SKM-1 treated with dmso at 0.1 percent for 144 hours (cell line): ENCODE data around the gene H6PD.

ENCODE experiments used
- DNase-seq: peaks from one replicate; lab custom pipeline; 2025; ENCODE audit not compliant: unreplicated experiment; lab: John Stamatoyannopoulos, UW

H6PD gene

DNA sequence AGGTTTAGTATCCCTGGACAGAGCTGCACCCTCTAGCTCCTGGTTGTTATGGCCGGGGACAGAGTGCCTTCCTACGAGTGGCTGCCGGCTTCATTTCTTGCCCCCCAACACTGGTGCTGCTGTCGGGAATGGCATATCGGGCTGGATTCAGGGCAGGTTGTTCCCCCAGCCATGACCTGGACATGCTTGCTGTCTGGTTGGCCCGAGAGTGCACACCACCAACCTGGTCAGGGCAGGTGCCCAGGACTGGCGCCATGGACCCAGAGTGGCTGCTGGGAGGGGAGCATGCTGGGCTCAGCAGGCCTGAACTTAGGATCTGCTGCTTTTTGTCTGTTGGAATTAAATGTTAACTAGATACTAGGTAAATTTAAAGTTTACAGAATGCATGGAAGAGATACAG, 21.8 kb downstream of the H6PD start:
- no peak for DNase-seq

DNA sequence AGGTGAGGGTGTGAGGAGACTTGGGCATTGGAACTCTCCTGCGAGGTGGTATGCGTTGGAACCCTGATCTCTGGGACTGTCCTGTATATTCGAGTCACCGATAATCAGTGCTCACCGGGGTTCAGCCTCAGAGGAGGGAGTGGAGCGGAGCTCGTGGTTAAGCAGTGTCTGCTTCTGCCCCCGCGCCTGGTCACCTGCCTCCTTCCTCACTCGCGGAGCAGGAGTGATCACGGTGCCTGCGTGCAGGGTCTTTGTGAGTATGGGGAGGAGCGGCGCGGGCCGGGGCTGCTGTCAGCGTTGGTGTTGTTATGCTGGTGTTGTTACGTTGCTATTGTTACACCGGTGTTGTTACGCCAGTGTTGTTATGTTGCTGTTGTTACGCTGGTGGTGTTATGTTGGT, 23.3 kb downstream of the H6PD start:
- no peak for DNase-seq

DNA sequence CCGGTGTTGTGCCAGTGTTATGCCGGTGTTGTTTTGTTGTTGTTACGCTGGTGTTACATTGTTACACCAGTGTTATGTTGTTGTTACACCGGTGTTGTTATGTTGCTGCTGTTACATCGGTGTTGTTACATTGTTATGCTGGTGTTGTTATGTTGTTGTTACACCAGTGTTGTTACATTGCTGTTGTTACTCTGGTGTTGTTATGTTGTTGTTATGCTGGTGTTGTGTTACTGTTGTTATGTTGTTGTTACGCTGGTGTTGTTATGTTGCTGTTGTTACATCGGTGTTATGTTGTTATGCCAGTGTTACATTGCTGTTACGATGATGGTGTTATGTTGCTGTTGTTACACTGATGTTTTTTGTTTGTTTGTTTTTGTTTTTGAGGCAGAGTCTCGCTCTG, 24.1 kb downstream of the H6PD start:
- DNase-seq: no peak

DNA sequence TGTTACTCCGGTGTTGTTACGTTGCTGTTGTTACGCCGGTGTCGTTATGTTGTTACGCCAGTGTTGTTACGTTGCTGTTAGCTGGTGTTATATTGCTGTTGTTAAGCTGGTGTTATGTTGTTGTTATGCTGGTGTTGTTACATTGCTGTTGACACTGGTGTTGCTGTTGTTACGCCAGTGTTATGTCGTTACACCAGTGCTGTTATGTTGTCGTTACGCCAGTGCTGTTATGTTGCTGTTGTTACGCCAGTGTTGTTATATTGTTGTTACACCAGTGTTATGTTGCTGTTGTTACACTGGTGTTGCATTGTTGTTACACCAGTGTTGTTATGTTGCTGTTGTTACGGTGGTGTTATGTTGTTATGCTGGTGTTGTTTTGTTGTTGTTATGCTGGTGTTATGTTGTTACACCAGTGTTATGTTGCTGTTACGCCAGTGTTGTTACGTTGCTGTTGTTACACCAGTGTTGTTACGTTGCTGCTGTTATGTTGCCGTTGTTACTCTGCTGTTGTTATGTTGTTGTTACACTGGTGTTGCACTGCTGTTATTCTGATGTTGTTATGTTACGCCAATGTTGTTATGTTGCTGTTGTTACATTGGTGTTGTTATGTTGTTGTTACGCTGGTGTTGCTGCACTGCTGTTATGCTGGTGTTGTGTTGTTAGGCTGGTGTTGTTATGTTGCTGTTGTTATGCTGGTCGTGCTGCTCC, 25.6 kb downstream of the H6PD start:
- no peak for DNase-seq

DNA sequence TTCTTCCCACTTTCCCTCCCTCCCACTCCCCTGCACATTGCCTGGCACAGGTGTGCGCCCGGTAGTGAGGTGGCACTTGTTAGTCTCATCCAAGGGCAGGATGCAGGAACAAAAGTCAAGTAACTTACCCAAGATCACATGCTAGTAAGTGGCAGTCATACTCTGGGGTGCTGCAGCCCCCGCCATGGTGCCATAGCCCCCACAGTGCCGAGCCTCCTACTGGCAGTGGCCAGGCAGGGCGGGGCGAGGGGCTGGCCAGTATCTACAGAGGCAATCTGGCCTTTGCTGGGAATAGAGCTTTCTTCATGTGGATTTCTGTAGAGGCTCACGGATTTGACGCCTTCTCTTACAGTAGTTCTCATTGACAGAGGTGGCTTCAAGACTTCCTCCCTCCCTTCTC, 26.9 kb downstream of the H6PD start:
- DNase-seq: no peak

DNA sequence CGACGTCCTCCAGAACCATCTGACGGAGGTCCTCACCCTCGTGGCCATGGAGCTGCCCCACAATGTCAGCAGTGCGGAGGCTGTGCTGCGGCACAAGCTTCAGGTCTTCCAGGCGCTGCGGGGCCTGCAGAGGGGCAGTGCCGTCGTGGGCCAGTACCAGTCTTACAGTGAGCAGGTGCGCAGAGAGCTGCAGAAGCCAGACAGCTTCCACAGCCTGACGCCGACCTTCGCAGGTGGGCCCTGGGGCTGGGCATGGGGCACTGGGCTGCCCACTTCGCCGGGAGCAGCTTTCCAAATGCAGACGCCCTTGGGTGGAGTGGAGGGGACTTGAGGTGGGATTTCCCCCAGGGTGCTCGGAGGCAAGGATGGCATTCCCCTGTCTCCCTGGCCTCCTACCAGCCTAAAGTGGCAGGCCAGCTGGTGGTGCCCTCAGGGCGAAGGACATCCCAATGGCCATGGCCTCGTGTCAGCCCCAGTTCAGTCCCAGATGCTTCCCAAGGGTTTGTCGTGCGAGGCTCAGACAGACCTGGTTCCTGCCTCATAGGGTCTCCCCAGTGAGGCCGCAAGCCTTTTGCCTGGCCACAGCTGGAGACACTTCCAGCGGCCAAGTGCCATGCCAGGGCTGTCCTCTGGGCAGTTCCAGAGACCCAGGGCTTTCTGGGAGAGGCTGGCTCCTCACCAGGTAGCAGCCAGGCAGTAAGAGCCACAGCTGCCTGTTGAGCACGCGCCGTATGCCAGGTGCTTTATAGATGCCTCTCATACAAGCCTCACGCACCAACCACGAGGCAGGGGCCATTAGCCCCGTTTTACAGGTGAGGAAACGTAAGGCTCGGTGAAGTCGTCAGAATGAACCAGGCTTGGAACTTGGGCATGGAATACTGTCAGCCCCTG, 27.8 kb downstream of the H6PD start:
- no peak for DNase-seq

DNA sequence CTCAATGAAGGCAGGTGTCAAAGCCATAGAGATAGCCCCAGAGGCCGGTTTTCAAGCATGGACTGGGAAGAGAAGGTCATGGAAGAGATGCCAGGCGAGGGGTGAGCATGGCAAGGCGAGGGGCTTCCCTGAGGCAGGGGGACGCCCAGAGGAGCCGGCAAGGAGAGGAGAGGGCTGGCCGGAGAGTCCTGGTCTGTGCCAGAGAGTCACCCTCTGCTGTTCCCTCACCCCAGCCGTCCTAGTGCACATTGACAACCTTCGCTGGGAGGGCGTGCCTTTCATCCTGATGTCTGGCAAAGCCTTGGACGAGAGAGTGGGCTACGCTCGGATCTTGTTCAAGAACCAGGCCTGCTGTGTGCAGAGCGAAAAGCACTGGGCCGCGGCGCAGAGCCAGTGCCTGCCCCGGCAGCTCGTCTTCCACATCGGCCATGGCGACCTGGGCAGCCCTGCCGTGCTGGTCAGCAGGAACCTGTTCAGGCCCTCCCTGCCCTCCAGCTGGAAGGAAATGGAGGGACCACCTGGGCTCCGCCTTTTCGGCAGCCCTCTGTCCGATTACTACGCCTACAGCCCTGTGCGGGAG, 28.8 kb downstream of the H6PD start:
- no peak for DNase-seq

DNA sequence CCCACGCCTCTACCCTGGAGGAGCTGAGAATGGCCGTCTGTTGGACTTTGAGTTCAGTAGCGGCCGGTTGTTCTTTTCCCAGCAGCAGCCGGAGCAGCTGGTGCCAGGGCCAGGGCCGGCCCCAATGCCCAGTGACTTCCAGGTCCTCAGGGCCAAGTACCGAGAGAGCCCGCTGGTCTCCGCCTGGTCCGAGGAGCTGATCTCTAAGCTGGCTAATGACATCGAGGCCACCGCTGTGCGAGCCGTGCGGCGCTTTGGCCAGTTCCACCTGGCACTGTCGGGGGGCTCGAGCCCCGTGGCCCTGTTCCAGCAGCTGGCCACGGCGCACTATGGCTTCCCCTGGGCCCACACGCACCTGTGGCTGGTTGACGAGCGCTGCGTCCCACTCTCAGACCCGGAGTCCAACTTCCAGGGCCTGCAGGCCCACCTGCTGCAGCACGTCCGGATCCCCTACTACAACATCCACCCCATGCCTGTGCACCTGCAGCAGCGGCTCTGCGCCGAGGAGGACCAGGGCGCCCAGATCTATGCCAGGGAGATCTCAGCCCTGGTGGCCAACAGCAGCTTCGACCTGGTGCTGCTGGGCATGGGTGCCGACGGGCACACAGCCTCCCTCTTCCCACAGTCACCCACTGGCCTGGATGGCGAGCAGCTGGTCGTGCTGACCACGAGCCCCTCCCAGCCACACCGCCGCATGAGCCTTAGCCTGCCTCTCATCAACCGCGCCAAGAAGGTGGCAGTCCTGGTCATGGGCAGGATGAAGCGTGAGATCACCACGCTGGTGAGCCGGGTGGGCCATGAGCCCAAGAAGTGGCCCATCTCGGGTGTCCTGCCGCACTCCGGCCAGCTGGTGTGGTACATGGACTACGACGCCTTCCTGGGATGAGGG, 29.7 kb downstream of the H6PD start:
- DNase-seq: no peak

DNA sequence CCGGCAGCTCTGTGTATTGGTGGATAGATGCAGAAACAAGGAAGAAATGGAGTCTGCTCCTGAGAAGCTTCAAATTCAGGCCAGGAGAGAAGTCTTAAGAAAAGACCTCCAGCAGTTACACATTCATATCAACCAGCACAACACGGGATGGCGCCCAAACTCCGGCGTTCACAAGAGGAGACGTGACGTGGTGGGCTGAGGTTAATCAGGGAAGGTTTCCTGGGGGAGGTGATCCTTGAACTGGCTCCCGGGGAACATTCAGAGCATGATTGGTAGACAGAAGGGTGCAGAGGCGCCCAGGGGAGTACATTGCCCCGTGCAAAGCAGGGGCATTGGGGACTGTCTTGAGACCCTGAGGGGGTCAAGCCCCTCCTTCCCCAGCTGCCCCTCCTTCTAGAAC, 30.5 kb downstream of the H6PD start:
- DNase-seq: no peak

DNA sequence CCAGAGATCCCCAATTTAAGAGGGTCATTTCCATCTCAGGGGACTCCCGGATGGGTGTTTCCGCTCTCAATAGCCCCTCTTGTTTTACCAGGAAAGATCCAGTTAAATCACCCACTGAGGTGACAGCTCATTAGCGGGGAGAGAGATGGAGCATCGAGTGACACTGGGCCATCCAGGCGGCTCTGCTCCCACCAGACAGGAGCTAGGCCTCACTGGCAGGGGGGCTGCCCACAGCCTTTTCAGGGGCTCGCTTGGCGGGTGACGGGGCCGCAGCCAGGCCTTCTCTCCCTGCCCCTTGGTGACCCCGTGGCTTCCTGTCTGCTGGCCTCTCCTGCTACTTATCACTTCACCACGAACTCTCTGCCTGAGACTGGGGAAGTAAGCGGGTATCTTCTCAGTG, 31.4 kb downstream of the H6PD start:
- DNase-seq: no peak

DNA sequence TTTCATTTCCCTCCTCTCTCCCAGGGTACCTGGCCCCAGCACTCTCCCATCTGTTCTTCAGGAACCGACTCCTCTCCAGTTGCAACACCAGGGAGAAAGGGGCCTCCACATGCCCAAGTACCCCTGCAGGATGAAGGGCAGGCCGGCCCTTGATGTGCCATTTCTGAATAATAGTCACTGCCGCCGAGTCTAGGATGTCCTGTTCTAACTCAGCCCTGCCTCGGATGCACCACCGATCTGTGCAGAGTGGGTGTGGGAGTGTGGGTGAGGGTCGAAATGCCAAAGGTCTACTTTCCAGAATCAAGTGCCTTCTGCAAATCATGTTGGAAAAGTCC, 32.7 kb downstream of the H6PD start:
- no peak for DNase-seq

DNA sequence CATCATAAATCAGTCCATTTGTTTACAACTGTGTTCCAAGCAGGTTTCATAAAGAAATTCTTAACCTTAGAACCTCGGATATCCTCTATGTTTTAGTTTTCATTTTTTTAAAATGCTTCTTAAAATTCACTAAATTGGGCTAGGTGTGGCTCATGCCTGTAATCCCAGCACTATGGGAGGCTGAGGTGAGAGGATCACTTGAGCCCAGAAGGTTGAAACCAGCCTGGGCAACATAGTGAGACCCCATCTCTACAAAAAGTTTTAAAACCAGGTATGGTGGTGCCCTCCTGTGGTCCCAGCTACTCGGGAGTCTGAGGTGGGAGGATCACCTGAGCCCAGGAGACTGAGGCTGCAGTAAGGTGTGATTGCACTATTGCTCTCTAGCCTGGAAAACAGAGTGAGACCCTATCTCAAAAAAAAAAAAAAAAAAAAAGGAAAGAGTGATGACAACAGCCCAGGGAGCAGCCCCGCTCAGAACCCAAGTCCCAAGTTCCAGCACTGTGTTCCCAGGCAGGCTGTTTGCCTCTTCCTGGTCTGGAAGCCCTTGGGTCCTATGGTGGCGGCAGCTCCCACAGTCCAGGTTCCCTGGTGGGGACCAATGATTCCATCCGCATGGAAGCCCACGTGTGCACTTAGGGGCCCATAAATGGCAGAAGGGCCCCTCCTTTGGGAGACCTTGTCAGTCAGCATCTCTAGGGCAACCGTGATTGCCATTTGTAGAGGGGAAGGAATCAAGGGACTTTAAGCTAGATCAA, 33.4 kb downstream of the H6PD start:
- DNase-seq: no peak

DNA sequence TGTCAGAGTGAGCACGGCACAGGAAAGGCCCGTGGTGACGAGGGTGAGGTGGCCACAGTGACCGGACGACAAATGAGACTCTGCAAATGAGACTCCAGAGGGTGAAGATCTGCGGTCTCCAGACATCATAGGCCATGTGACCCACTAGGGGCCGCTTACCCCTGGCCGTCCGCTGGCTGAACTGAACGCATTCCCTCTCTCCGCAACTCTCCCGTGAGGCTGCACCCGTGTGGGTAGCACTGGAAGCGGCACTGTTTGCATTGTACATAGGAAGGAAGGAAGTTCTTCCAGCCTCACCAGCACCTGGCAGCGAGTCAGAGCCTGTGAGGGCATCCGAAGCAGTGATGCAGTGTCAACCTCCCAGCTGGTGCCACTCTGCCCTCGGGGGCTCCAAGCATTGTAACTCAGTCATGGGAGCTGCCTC, 34.5 kb downstream of the H6PD start:
- DNase-seq: no peak

DNA sequence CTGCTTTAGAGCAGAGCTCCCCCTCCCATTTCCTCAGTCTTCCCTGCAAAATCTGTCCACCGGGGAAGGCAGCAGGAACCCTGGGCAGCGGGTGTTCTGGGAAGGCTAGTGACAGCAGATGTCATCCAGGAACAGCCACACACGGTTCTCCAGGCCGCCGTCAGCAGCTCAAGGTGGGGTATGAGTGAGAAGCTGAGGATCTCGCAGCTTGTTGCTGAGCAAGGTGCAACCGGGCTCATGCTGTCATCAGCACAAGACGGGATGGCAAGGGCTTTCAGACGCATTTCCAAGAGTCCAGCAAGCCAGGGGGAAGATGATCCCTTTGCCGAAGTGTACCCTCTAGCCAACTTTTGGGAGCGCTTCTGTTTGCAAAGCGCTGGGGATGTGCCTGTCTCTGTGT, 35.1 kb downstream of the H6PD start:
- no peak for DNase-seq

DNA sequence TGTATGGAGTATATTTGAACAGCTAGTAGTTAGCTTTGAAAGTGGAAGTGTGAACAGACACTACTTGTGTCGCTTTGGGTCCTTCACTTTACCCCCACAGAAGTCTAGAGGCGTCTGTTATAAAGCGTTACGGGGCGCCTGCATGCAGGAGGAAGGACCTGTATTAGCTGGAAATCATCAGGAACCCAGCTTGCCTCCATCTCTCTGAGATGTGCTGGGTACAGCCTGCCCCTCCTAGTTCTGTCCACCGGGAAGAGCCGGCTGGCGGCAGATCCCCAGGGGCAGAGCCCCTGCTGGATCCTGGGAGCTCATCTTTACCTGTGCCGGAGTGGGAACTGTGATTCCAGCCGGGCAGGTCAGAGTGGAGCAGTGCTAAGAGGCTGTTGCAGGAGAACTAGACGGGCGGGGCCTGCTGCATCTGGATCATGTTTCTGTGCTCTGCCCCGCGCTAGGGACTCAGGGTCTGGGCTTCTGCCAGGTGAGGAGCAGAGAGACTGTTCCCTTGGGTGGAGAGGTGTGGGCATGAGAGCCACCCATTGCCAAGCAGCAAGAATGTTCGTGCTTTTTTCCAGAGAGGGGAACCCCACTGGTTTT, 35.8 kb downstream of the H6PD start:
- DNase-seq: no peak

DNA sequence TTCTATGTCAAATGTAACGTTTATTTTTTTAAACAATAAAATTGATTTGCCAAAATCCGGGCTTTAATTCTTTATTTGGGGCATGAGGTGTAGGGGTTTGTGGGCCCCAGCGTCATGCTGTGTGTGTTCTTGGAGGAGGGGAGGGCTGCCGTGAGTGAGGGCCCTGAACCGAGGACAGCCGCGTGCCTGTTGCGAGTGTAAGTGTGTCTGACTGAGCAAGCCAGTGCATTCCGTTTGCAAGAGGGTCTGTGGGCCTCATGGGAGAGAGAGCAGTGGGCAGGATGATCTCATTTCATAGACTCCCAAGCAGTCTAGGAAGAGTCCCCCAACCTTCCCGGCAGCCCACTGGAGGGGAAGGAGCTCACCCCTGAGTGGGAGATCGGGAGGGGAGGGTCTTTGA, 36.7 kb downstream of the H6PD start:
- DNase-seq: no peak

DNA sequence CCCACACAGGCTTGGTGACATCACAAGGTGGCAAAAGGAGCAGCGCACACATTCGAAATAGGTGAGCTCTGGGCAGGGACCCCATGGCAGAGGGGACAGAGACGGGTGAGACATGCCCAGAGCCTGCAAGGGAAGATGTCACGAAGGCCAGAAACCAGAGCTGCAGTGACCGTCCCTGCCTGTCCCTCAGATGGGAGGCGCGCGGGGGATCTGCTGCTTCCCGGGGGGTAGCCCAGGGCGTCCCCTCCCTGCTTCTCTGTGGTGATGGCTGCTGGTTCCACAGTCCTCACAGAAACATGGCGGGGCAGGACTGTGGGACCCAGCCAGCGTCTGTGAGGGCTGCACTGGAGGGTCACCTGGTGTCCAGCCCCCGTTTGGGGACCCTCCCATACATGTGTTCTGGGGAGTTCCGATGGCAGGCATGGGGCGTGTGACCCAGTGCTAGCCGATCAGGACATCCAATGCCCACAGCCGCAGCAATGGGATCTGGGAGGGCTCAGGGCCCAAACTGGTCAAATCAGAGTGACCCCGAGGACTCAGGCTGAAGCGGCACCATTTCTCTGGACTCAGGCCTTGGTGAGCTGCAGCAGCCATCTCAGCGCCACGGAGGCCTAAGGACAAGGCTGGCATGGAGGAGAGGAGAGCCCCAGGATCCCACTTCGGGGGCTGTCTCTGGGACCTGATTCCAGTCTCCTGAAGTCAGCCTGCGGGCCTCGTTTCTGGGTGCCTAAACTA, 37.5 kb downstream of the H6PD start:
- no peak for DNase-seq

DNA sequence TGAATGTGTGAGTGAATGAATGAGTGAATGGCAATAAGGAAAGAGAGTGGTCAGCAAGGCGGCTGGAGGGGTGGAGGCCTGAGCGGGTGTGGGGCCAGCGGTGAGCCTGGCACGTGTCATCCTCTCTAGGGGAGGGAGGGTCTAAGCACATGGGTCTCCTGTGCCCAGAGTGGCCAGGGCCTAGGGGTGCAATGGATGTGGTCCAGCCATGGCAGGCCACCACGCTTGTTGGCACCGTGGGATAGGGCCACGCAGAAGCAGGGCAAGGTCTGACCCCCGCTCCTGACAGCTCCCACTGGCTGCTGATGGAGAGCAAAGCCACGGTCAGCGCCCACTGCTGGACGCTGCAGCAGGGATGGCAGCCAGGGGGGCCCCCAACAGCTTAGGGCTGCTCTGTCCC, 38.6 kb downstream of the H6PD start:
- DNase-seq: no peak

DNA sequence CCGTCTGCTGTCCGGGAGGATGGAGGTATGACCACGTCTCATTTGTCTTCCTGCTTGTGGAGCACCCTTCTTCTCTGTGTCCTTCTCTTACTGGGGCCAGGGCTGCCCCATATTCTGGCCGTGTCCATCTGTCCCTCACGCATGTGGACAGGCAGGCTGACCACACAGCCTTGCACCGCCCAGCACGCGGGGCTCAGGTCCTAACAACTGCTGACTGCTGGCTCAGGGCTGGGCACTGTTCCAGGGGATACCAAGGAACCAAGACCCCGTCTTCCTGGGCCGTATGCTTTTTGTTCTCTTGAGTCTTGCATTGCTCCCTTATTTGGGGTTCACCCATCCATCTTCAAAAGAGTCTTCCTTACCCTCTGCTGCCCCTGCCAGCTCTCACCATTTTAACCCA, 40.6 kb downstream of the H6PD start:
- DNase-seq: no peak
